WTC11 (cell line): Measurements from ENCODE around the gene CTDSP2.

ENCODE experiments used
- CREB1 ChIP-seq: sonication (generic); formaldehyde crosslinking; IDR thresholded peaks from 2 replicates; pipeline ENCODE4 v1.8.0; 2023; ENCODE audit warnings: mild to moderate bottlenecking, missing genetic modification reagents
- NFYB ChIP-seq: sonication (generic); formaldehyde crosslinking; conservative IDR thresholded peaks from 2 replicates; pipeline ENCODE4 v1.8.0; 2022; ENCODE audit warnings: low read depth, missing genetic modification reagents
- RELA ChIP-seq: sonication (generic); formaldehyde crosslinking; IDR thresholded peaks from 2 replicates; pipeline ENCODE4 v1.8.1; 2022; ENCODE audit warnings: missing genetic modification reagents, mild to moderate bottlenecking, borderline replicate concordance
- ZNF219 ChIP-seq: sonication (generic); formaldehyde crosslinking; IDR thresholded peaks from 2 replicates; pipeline ENCODE4 v1.8.0; 2023; ENCODE audit warnings: missing genetic modification reagents, mild to moderate bottlenecking, borderline replicate concordance
- TF ChIP-seq, protein P1 (sequence below): fragments of 200-600 bp; IDR thresholded peaks from 2 replicates; pipeline ENCODE4 v1.8.0; 2022; ENCODE audit warnings: antibody characterized with exemption
- TF ChIP-seq, protein P2 (sequence below): sonication (generic); formaldehyde crosslinking; conservative IDR thresholded peaks from 2 replicates; pipeline ENCODE4 v1.8.1; 2022; ENCODE audit warnings: mild to moderate bottlenecking, missing genetic modification reagents

DNA sequence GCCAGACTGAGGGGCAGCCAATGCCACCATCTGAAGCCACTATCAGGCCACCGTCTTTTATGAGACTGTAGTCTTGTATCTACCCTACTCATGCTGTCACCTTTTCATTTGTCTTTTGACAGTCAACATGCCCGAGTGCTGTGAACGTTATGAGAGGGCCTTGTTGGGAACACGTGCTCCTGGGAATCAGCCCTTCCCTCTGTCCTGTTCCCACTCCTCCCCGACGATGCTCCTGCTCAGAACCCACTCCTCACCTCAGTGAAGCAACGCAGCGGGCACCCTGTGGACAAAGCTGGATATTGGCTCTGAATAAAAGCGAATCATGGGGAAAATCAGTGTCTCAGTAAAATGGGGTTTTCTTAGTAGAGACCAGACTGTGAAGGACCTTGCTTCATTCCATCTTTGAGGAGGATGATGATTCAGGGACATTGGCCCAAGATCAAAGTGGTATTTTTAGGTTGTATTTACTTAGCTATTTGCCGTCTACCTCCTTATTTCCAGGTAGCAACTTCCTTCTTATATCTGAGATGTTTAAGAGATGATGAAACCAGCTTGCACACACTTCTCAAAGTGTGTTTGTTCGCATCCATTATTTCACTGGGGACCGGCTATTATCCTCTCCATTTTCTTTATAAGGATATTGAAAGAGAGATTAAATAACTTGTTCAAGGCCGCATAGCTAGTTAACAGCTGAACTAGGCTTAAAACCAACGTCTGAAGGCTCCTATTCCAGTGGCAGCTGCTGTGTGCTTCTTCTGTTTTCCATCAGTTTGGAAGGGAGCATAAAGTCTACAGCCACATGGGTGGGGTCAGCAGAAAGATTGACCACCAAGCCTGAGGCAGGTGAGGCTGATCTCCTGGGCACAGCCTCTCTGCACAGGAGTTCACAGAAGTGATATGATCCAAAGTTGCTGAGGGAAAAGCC is 43.9 kb upstream of the CTDSP2 start:
- TF ChIP-seq, protein P1, sequence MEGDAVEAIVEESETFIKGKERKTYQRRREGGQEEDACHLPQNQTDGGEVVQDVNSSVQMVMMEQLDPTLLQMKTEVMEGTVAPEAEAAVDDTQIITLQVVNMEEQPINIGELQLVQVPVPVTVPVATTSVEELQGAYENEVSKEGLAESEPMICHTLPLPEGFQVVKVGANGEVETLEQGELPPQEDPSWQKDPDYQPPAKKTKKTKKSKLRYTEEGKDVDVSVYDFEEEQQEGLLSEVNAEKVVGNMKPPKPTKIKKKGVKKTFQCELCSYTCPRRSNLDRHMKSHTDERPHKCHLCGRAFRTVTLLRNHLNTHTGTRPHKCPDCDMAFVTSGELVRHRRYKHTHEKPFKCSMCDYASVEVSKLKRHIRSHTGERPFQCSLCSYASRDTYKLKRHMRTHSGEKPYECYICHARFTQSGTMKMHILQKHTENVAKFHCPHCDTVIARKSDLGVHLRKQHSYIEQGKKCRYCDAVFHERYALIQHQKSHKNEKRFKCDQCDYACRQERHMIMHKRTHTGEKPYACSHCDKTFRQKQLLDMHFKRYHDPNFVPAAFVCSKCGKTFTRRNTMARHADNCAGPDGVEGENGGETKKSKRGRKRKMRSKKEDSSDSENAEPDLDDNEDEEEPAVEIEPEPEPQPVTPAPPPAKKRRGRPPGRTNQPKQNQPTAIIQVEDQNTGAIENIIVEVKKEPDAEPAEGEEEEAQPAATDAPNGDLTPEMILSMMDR = no peak
- no peak for TF ChIP-seq CREB1
- TF ChIP-seq ZNF219 (CRISPR knock-in tag) = no peak
- TF ChIP-seq, protein P2, sequence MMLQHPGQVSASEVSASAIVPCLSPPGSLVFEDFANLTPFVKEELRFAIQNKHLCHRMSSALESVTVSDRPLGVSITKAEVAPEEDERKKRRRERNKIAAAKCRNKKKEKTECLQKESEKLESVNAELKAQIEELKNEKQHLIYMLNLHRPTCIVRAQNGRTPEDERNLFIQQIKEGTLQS (CRISPR knock-in tag) = no peak
- TF ChIP-seq NFYB (CRISPR knock-in tag) = no peak
- TF ChIP-seq RELA = no peak
